Measurements from ENCODE around the gene PCDHGB7.
"Not testable (repeated sequence)": the region's sequence is repeated elsewhere in the genome, so short reads cannot be mapped to it uniquely, and the experiment has no call there.

GRCh38 chr5:141394401-141395187, 22.9 kb upstream of the PCDHGB7 start:
- TF ChIP-seq CTCF, EP300, POLR2AphosphoS5, POLR2A (IDR thresholded peaks at IDR 0.05): not testable (repeated sequence)
